Right lobe of liver (tissue), 6 donors: ENCODE data around the gene STOM. TPM values are rescaled to one million over a fixed set of nuclear protein-coding genes. Genes with fewer than 3 reads are reported as not detected.

Source experiments
- ATAC-seq, 4 donors: fragments of 200-7000 bp; cut with Tn5 transposase; one replicate each; pipeline ENCODE4 v1.9.1; 2020; ENCODE audit warnings: mild to moderate bottlenecking in 4 of 4, moderate library complexity in 4 of 4
- DNase-seq, 3 donors: peaks; one replicate each; pipeline ENCODE4 v3.0.0-alpha.2; 2020
- H3K27ac ChIP-seq, 3 donors: fragments of 200-600 bp; one replicate each; pipeline ENCODE4 v1.8.0; 2022
- H3K27me3 ChIP-seq, 2 donors: fragments of 200-600 bp; one replicate each; pipeline ENCODE4 v1.8.0; 2022
- H3K36me3 ChIP-seq, 4 donors: fragments of 200-600 bp; sonication (generic) in 1 of 4; one replicate each; pipeline versions ENCODE4 v1.5.1 to v1.8.0; 2017 to 2022; ENCODE audit warnings: control low read depth in 1 of 4
- H3K4me1 ChIP-seq, 4 donors: fragments of 200-600 bp; sonication (generic) in 1 of 4; one replicate each; pipeline versions ENCODE4 v1.5.1 to v1.8.0; 2017 to 2022; ENCODE audit warnings: control low read depth in 1 of 4
- H3K4me3 ChIP-seq, 3 donors: fragments of 200-600 bp; one replicate each; pipeline ENCODE4 v1.8.0; 2022
- H3K9me3 ChIP-seq, 4 donors: fragments of 200-600 bp; sonication (generic) in 1 of 4; one replicate each; pipeline versions ENCODE4 v1.5.1 to v1.8.0; 2017 to 2022; ENCODE audit warnings: control low read depth in 1 of 4
- CTCF ChIP-seq, 4 donors: fragments of 200-600 bp in 3 of 4; fragments of 450-650 bp in 1 of 4; IDR thresholded peaks; one replicate each; pipeline versions ENCODE4 v1.5.1 to v1.8.0; 2016 to 2022; ENCODE audit warnings: antibody characterized with exemption in 4 of 4, mild to moderate bottlenecking in 2 of 4
- POLR2A ChIP-seq: fragments of 450-650 bp; IDR thresholded peaks from one replicate; pipeline ENCODE4 v1.6.1; 2017; ENCODE audit warnings: antibody characterized with exemption, mild to moderate bottlenecking
- WGBS: methylation state at CpG from one replicate; pipeline ENCODE4 v1.1.6; 2018; ENCODE audit warnings: low coverage, low lambda C conversion rate; ENCODE audit not compliant: insufficient coverage; ENCODE audit errors: missing lambda C conversion rate; 5-methylcytosine and 5-hydroxymethylcytosine counted together
- intact Hi-C, 2 donors: fragments of 100-400 bp; cut with DNase I; formaldehyde crosslinking; loops; one replicate each; pipeline versions ENCODE4 v1.11.2 to v1.14.1; 2022
- total RNA-seq, 6 experiments: library from RNA; depleted of rRNA in 2 of 6; stranded (reverse); fragments of >200 nt in 2 of 6; fragmentation: NEBNext Ultra II Directional in 3 of 6; extraction: Animal tissue kit (Norgen Biotek cat#: 25700) in 3 of 6; gene quantifications; one replicate each; pipeline versions ENCODE4 v1.1.0 to v1.2.4, GENCODE V29; 2016 to 2023
- donor health status: DM: no; HTN: yes; CAD: no.
- donor health status: DM: no; HTN: no; CAD: no.
- donor health status: DM: no; HTN: no; CAD: no.
- donor health status: DM: no; HTN: yes; CAD: no.
- donor health status: DM: no; HTN: yes; CAD: no.

STOM gene
- total RNA-seq, 6 experiments from 2014 or later: 232 to 655 (median 443) TPM

- Histone ChIP-seq H3K9me3 (no peaks in the 10 kb centered on the region), H3K4me3 (peak overlapping the region; percentile 76 to 88 (median 77)), H3K27ac (peak overlapping the region; percentile 97 to 98 (median 98)), H3K4me1 (peaks cover 0 to 63% (median 28%) of the 10 kb centered on the region in 4 donors), H3K27me3 (no peaks in the 10 kb centered on the region), H3K36me3 (no peaks in the 10 kb centered on the region)
- 4% methylated on average over 1 of the region's 1 CpG for WGBS
- ATAC-seq (peak in 3 of 4 donors; percentile 4 to 12 (median 7)), DNase-seq (no peak)
- TF ChIP-seq POLR2A (no peak), CTCF (IDR thresholded peaks at IDR 0.05) (no peak)
- intact Hi-C loops: no loop called here
Measured at GRCh38 chr9:121368138-121368522, 1.9 kb downstream of the STOM start.

- H3K4me1 ChIP-seq: peaks cover 0 to 61% (median 29%) of the 10 kb centered on the region in 4 donors
- intact Hi-C loops: no loop called here
- WGBS: 4% methylated on average over 4 of the region's 4 CpGs
Measured at GRCh38 chr9:121367306-121368137, 2.5 kb downstream of the STOM start.

GRCh38 chr9:121366611-121367192 is 3.3 kb downstream of the STOM start:
- no peaks in the 10 kb centered on the region for H3K27me3 ChIP-seq
- H3K4me1 ChIP-seq: peaks cover 0 to 60% (median 29%) of the 10 kb centered on the region in 4 donors
- H3K36me3 ChIP-seq: no peaks in the 10 kb centered on the region
- ATAC-seq: no peak
- WGBS: 41% methylated on average over 5 of the region's 5 CpGs
- peak overlapping the region; percentile 97 to 98 (median 98) for H3K27ac ChIP-seq
- H3K4me3 ChIP-seq: peak overlapping the region; percentile 76 to 88 (median 77)
- DNase-seq: no peak
- TF ChIP-seq POLR2A (no peak), CTCF (IDR thresholded peaks at IDR 0.05) (no peak)
- H3K9me3 ChIP-seq: no peaks in the 10 kb centered on the region
- intact Hi-C loops: no loop called here

More at GRCh38 chr9:121367306-121368137, 2.5 kb downstream of the STOM start:
- peak overlapping the region; percentile 76 to 88 (median 77) for H3K4me3 ChIP-seq
- peak overlapping the region; percentile 97 to 98 (median 98) for H3K27ac ChIP-seq
- no peaks in the 10 kb centered on the region for H3K9me3 ChIP-seq
- no peaks in the 10 kb centered on the region for H3K36me3 ChIP-seq
- no peaks in the 10 kb centered on the region for H3K27me3 ChIP-seq
- ATAC-seq (peak in 1 of 4 donors; percentile 0), DNase-seq (no peak)
- TF ChIP-seq POLR2A (no peak), CTCF (IDR thresholded peaks at IDR 0.05) (no peak)

- peak overlapping the region in 1 of 3 donors; percentile 9 for H3K4me3 ChIP-seq
- H3K27ac ChIP-seq: peak overlapping the region; percentile 97 to 98 (median 98)
- 22% methylated on average over 2 of the region's 2 CpGs for whole genome bisulfite sequencing
Measured at GRCh38 chr9:121365564-121365963, 4.5 kb downstream of the STOM start.

More at GRCh38 chr9:121365564-121365963, 4.5 kb downstream of the STOM start:
- TF ChIP-seq CTCF (IDR thresholded peaks at IDR 0.05) (no peak), POLR2A (no peak)
- Histone ChIP-seq H3K4me1 (peaks cover 0 to 62% (median 30%) of the 10 kb centered on the region in 4 donors), H3K36me3 (no peaks in the 10 kb centered on the region), H3K9me3 (no peaks in the 10 kb centered on the region), H3K27me3 (no peaks in the 10 kb centered on the region)
- ATAC-seq (no peak), DNase-seq (no peak)
- intact Hi-C loops: no loop called here
